HG03066 (cell line): ENCODE measurements around the gene CTDSP2.
"Not testable (repeated sequence)": the region's sequence is repeated elsewhere in the genome, so short reads cannot be mapped to it uniquely, and the experiment has no call there.

Experiments
- ATAC-seq: cut with Tn5 transposase; IDR thresholded peaks from one replicate; pipeline ENCODE4 v1.9.1; 2021; ENCODE audit warnings: low read depth; ENCODE audit not compliant: unreplicated experiment

CTDSP2 gene, protein sequence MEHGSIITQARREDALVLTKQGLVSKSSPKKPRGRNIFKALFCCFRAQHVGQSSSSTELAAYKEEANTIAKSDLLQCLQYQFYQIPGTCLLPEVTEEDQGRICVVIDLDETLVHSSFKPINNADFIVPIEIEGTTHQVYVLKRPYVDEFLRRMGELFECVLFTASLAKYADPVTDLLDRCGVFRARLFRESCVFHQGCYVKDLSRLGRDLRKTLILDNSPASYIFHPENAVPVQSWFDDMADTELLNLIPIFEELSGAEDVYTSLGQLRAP

DNA sequence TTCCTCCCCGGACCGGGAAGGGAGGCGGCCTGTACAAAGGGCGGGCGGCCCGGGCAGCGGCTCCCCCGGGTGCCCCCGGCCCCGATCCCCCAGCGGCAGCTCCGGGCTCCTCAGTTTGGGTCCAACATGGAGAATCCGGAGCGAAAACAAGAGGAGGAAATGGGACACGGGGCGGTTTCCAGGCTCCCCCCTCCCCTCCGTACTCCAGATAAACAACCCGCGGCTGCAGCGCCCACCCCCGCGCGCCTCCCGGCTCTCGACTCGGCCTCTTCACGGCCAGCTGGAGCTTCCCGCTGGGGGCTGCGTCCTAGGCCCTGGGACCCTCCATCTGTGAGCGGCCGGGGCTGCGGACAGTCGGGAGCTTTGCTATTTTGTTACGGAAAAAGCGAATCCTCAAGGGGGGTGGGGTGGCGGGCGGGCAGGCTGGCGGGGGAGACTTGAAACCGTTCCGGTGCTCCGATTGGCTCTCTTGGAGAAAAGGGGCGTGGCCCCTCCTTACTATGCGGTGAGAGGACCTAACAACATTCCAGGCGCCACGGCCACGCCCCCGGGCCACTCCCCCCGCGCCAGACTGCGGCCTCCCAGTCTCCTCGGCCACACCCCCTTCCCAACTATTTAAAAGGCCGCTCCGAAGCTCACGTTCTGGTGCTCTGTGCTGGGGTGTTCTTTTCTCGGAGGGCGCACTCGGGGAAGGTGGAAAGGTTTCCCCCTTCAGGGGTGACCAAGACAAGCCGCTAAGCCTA, at the start of gene CTDSP2:
Gene CTDSP2 (minus strand): TSS at position 153 of the 743 bp plus-strand sequence. CDS start 294 bp downstream, outside the sequence.
- ATAC-seq: peak; percentile 53

DNA sequence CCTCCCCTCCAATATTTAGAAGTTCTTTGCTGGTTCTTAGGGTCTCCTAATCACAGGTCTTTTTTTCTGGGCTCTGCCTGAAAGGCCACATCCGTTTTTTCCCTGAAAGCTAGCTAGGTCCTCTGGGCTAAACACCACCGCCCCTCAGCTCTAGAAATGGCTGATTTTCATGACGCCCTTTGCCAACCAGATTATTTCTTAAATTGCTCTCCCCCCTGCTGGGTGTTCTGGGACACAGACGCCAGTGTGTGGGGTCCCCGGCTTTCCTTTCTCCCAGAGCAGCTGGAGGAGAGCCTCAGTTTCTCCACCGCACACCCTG, 49.5 kb upstream of the CTDSP2 start:
- ATAC-seq: no peak

DNA sequence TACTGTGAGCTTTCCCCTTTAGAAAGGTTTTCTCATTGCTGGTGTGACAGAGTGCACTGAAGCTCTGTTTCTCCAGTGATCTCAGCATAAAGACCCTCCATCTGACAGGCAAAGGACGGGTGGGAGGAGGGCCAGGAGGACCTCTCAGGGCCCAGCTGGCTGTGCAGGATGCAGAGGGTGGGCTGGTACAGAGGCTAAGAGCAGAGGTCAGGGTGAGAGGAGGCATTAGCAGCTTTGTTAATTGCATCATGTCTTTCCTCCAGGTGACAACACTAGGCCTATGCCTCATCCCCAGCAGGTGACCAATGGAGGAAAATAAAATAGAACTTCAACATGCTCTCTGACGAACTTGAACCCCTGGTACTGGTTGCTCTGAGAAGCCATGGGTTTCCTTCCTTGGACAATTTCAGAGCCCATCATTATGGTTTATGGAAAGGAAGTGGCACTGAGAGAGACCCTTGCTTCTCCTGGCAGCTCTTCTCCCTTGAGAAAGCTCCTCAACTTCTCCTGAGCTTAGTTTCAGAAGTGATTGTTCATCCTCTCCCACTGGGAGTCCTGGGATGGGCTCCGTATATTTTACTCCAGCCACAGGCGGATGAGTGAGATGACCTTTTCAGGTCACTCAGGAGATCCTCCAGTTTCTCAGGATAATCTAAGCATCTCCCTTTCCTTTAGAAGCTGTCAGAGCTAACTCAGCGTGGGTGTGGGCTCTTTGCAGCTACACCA, 49.0 kb upstream of the CTDSP2 start:
- ATAC-seq: no peak

DNA sequence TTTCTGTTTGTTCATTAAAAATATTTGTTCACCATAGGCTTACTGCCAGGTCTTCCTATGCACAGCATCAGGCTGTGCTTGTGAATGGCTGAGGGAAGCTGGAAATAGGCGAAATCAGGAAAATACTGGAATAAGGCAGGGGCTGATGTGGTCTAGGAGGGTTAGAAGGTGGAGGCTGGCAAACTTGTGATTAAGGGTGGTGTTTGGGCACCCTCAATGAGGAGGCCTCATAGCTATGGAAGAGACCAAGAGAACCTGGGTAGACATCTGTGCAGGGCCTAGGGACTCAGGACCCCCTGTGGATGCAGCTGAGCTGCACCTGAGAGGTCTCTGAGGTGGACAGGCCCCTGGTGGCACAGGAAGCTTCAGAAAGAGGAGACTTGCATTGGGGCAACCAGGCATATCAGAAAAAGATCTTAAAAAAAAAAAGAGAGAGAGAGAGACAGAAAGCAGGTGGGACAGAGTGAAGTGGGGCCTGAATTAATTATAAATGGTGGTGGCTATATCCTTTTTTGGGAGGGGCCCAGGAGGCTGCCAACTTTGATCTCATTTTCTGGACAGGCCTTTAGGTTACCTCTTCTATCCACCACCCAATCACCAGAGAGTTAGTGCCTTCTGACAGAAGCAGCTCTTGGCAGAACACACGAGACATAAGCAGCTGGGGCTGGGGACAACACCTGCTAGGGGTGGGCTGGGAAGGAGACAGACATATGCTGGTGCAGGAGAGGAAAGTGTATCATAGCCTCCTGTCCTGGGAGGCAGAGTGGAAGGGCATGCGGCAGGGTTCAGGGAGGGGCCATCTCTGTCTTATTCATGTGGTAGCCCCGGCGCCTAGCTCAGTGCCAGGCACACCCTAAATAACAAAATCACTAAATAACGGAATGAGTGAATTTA, 48.1 kb upstream of the CTDSP2 start:
- no peak for ATAC-seq

DNA sequence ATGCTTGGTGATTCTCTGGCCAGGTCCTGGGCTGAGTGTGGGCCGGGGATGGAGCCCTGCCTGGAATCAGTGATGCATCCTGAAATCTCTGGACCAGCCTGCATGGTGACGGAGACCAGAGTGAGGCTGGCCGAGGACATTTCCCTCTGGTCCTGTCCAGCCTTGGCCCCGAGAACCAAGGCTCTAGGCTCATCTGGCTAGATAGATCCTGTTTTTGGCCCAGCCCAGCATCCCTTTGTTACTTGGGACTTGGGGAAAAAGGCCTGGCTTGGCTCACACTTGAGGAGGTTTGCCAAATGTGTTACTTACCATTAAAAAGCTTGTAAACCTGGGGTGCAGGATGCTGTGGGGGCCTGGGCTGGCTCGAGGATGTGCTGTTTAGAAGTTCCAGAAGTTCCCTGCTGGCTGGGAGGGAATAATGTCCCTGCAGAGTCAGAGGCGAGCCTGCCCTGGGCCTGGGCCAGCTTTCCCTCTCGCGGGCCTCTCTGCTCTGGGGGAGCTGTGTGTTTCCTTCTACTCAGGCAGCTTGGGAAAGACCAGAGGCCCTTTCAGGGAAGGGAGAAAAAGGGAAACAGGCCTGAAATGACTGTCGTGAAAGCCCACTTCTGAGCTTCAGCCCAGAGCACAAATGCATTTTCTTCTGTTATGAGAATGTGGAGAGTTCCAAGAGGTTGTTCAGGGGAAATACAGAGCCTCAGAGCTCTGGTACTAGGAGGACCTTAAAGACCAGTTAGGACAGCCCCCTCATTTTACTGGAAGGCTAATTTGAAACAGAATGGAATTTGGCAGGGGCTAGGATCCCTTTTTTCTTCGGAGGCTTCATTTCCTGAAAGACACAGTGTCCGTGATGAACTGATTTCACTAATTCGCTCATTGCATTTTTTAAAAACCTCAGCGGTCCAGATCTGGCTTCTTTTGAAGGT, 47.2 kb upstream of the CTDSP2 start:
- no peak for ATAC-seq

DNA sequence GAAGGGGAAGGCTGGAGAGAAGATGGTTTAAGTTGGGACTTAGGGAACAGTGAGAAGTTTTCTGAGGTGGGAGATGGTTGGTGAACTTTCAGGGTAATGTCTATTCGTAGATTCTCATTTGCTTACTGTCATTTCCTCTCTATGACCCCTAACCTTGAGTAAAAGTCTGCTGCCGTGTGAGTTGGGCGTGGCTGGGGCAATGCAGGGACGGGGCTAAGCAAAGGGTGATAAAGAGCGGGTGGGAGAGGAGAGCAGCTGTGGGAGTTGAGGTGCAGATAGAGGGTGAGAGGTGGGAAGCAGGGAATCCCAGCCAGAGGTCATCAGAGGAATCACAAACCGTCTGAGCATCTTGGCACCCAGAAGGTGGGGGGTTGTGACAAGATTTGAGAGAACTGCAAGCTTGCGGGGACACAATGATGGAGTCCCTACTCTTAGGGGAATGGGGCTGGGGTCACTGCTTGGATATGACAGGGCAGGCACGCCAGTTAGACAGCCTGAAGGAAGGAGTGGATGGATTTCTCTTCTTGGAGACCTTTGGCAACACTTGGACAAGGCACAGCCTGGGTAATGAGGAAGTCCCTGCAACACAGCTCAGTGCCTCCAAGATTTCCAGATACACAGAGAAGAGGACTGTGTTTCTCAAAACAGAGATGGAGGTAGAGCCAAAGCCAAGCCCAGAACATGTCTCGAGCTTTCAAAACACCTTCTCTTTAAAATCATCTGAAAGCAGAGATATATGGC, 45.9 kb upstream of the CTDSP2 start:
- no peak for ATAC-seq

DNA sequence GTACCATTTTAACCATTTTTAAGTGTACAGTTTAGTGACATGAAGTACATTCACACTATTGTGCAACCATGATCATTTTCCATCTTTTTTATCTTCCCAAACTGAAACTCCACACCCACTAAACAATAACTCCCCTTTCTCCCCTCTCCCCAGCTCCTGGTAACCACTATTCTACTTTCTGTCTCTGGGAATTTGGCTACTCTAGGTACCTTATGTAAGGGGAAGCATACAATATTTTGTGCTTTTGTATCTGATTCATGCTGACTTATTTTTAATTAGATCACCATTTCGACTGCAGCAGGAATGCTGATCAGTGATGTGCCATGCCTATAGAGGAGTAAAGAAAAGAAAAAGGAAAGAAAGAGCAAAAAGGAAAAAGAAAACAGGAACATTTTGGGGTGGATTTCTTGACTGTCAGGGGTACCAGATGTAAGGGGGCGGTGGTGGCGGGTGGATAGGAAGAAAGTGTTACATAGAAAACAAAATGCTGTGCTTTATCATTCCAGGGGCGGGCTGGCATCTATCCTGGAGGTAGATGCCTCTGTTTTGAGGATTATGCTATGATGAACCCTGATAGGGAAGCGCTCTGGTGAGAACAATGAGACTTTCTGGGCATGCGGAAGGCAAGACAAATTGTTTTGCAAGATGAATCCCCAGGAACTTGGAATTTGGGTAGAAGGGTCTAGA, 45.2 kb upstream of the CTDSP2 start:
- ATAC-seq: no peak

DNA sequence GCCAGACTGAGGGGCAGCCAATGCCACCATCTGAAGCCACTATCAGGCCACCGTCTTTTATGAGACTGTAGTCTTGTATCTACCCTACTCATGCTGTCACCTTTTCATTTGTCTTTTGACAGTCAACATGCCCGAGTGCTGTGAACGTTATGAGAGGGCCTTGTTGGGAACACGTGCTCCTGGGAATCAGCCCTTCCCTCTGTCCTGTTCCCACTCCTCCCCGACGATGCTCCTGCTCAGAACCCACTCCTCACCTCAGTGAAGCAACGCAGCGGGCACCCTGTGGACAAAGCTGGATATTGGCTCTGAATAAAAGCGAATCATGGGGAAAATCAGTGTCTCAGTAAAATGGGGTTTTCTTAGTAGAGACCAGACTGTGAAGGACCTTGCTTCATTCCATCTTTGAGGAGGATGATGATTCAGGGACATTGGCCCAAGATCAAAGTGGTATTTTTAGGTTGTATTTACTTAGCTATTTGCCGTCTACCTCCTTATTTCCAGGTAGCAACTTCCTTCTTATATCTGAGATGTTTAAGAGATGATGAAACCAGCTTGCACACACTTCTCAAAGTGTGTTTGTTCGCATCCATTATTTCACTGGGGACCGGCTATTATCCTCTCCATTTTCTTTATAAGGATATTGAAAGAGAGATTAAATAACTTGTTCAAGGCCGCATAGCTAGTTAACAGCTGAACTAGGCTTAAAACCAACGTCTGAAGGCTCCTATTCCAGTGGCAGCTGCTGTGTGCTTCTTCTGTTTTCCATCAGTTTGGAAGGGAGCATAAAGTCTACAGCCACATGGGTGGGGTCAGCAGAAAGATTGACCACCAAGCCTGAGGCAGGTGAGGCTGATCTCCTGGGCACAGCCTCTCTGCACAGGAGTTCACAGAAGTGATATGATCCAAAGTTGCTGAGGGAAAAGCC, 43.9 kb upstream of the CTDSP2 start:
- ATAC-seq: no peak

DNA sequence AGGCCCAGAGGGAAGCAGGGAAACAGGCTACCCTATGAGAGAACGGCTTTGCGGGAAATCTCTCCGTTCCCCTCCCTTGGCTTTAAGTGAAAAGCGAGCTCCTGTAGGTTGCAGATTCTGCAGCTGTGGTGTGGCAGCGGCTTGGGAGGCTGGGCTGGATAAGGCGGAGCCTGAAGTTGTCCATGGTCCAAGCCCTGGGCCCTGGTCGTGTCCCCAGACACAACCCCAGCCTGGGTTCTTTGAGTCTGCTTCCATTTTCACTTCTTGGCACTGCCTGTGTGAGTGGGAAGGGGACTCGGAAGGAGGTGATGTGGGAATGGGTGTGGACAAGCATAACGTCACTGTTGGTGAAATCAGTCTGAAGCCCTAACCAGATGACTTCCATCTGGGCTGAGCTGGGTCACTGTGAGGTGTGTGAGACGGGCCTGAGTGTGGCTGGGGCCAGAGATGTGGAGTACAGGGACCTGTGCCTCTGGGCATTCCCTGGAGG, 43.0 kb upstream of the CTDSP2 start:
- no peak for ATAC-seq

DNA sequence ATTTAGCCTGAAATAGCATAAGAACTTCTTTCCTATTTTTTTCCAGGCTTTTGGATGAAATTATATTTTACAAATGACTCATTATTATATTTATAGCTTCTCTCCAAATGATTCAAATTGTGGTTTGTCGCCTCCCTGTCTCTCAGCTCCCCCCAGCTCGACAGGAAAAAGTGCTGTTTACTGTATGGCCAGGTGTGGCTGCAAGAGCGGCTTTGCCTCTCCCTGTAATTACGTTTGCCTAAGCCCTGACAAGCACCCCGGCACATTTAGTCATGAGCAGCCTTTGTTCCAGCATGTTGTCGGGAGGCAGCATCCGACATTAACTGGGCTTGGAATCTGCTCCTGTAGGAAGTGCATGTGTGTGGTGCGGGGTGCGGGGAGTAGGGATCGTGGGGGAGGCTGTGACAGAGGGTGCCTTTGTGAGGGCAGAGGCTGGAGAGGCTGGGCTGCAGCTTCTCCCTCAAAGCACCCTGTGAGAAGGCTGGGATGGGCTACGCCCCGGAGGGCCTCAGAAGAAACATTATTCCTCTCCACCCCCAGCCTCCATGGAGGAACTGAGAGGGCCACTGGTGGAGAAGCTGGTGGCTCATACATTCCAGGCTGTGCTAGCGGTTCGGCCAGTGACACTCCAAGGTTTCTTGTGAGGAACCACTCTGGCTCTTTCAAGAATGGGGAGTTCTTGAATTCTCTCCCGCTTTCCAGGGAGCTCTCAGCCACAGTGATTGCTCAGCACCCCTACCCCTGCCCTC, 42.1 kb upstream of the CTDSP2 start:
- no peak for ATAC-seq

DNA sequence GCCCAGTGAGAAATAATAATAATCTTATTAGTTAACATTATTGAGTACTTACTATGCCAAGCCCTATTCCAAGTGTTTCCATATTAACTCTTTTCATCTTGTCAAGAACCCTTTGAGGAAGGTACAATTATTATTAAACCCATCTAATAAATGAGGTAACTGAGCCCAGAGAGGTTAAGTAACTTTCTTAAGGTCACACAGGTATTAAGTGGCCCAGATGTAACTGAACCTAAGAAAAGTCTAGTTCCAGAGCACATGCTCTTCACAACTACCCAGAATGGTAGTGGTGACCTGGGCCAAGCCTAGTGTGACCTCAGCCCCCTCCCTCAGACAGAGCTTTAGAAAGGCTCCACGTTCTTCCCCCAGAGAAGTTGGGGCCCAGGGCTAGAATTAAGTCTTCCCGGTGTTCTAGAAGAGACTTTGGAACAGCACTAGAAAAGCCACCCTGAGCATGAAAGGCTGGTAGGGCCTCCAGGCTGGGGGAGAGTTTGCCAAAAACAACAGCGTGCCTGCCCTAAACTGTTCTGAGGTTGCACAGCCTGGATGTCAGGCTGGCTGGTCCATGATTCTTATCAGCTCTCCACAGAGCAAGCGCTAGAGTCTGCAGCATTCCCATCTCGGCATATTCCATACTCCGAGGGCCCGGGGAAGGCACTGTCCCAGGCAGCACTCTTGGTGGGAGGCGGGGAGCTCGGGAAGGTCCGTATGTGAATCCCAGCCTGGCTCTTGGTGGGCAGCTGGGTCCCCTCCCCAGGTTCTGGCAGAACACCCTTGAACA, 41.3 kb upstream of the CTDSP2 start:
- no peak for ATAC-seq

DNA sequence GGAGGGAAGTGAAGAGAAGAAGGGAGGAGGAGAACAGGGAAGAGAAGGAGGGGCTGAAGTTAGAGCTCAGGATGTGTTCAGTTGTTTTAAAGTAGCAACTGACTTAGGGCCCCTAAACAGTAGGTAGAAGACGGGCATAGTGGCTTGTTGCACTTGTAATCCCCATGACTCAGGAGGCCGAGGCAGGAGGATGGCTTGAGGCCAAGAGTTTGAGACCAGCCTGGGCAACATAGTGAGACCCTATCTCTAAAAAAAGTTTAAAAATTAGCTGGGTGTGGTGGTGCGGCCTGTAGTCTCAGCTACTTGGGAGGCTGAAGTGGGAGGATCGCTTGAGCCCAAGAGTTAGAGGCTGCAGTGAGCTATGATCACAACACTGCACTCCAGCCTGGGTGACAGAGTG, 40.4 kb upstream of the CTDSP2 start:
- ATAC-seq: not testable (repeated sequence)

DNA sequence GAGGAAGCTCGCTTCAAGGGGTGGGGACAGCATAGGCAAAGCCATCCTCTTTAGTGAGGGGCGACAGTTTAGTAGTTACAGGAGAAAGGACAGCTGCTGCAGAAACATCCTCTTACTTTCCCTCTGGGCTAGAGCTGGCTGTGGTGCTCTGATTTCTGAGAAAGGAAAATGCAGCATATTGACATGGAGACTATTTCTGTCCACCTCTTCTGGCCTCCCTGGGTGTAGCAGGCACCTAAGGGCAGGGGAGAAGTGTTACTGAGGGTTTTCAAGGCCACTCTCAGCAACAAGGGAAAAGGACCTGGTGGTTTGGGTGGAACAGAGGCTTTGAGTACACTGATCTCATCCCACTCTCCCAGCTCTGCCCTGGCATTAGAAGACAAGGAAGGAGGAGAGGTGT, 40.0 kb upstream of the CTDSP2 start:
- ATAC-seq: no peak

DNA sequence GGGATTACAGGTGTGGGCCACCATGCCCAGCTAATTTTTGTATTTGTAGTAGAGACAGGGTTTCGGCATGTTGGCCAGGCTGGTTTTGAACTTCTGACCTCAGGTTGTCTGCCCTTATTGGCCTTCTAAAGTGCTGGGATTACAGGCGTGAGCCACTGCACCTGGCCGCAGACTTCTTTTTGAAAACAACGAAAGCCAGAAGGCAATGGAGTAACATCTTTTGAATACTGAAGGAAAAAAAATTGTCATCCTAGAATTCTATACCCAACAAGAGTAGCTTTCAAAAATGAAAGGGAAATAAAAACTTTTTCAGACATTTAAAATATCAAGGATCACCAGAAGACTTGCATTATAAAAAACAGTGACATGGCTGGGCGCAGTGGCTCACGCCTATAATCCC, 38.7 kb upstream of the CTDSP2 start:
- no peak for ATAC-seq

DNA sequence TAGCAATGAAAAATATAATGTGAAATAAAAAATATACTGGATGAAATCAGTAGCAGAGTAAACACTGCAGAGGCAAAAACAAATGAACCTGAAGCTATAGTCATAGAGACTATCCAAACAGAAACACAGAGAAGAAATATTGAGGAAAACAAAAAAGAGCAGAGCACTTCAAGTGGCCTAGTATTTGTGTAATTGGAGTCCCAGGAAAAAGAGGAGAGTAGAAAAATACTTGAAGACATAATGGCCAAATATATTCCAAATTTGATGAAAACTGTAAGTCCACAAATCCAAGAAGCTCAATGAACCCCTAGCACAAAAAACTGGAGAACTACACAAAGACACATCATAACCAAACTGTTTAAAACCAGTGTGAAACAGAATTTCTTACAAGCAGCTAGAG, 37.2 kb upstream of the CTDSP2 start:
- no peak for ATAC-seq

DNA sequence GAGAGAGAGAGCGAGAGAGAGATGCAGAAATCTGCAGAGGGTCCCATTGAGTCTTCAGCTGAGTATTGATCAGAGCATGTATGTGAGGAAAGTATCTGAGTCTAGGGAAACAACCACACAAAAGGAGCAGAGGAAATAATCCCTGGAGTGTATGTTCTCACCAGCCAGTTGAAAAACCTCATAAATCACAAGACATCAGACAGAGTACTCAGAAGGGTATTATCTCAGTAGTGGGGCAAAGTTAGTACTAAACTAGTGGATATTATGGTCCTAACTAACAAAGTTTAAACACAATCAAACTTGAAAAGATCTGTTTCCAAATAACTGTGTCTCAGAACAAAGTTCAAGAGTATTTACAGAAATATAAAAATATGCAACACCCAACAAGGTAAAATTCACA, 36.5 kb upstream of the CTDSP2 start:
- no peak for ATAC-seq
